Activated T-helper 17 cell treated with anti-CD3 and anti-CD28 coated beads, Interleukin-2, amount 50 U/mL, for 72 hours (primary cell): Measurements from ENCODE around the gene SETBP1. TPM values are rescaled to one million over a fixed set of nuclear protein-coding genes. Genes with fewer than 3 reads are reported as not detected.

ENCODE experiments used
- ATAC-seq: fragments of 150-1000 bp; cut with Tn5 transposase; replicated peaks from 2 replicates; pipeline ENCODE4 v1.10.0; 2021; ENCODE audit warnings: mild to moderate bottlenecking, moderate library complexity
- H3K27ac Mint-ChIP-seq: one replicate; pipeline ENCODE4 v1.8.0; 2022; ENCODE audit warnings: mixed read lengths
- H3K27me3 Mint-ChIP-seq: one replicate; pipeline ENCODE4 v1.8.0; 2022; ENCODE audit warnings: mixed read lengths
- H3K36me3 Mint-ChIP-seq: one replicate; pipeline ENCODE4 v1.8.0; 2022; ENCODE audit warnings: low read depth, mild to moderate bottlenecking, mixed read lengths
- H3K4me1 Mint-ChIP-seq: one replicate; pipeline ENCODE4 v1.8.0; 2022; ENCODE audit warnings: mixed read lengths
- H3K4me3 Mint-ChIP-seq: one replicate; pipeline ENCODE4 v1.8.0; 2022; ENCODE audit warnings: mild to moderate bottlenecking, mixed read lengths
- H3K9me3 Mint-ChIP-seq: one replicate; pipeline ENCODE4 v1.8.0; 2022; ENCODE audit warnings: mixed read lengths
- total RNA-seq, 2 donors: library from RNA; stranded (reverse); gene quantifications; one replicate each; pipeline ENCODE4 v1.2.3, GENCODE V29; 2022

SETBP1 gene
- total RNA-seq, 2 donors from 2014 or later, result 2.2 to 7.6 TPM

DNA sequence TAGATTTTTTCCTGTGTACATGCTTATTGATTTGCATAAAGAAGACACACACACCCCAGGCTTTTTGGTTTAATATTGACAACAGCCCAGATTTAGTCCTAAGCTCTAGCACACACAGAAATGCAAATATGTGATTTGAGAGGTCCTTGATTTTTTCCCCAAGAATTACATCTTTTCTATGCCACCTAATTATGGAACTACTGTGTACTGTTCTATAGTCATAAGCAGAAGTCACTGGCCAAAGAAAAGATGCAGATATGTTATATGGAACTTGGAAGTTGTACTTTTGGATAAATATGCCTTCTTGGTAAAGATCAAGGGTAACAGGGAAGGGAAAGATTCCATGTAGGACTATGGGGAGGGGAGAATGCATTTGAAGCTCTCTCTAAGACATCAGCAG lies 105.6 kb downstream of the SETBP1 start:
- H3K9me3 Mint-ChIP-seq, result no peaks in the 10 kb centered on the region
- peaks cover 4% of the 10 kb centered on the region for H3K27me3 Mint-ChIP-seq
- no peak overlapping the region for H3K27ac Mint-ChIP-seq
- H3K36me3 Mint-ChIP-seq, result no peaks in the 10 kb centered on the region
- no peak for ATAC-seq
- peak overlapping the region; percentile 25 for H3K4me3 Mint-ChIP-seq
- H3K4me1 Mint-ChIP-seq, result peaks cover 9% of the 10 kb centered on the region

DNA sequence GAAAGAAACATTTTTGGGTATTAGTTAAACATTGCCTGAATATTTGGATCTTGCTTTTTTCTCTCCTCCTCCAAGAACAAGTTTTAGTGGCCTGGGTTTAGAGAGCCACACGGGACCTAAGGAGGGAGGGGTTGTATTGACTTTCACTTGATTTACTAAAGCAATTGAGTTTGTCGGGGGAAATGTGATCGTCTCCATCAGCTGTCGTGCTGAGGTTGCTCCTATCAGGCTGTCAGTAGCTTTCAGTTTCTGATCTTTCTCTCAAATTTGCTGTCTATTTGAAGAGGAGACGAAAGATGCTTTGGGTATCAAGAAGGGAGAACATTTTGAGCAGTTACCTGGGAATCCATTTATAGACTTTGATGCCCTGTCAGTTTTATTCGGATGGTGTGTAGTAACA lies 106.0 kb downstream of the SETBP1 start:
- Mint-ChIP-seq H3K9me3 (no peaks in the 10 kb centered on the region), H3K4me3 (peak overlapping the region; percentile 25), H3K27ac (no peak overlapping the region), H3K4me1 (peaks cover 9% of the 10 kb centered on the region), H3K36me3 (no peaks in the 10 kb centered on the region), H3K27me3 (peaks cover 6% of the 10 kb centered on the region)
- no peak for ATAC-seq

DNA sequence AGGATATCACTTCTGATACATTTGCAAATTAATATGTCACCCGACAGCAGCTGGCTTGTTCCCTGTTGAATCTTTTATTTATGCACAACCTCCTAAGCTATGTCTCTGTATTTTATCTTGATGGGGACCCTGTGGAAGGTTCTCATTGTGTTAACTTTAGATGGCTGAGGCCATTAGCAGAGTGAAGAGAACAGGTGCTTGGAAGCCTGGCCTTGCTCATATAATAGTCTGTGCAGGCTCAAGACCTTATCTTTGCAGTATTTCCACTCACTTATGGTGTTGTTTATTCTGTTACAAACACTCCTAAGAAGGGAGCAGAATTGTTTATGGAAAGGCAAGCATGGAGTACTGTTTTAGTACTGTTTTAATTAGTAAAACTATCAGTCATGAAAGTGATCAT lies 107.6 kb downstream of the SETBP1 start:
- Mint-ChIP-seq H3K9me3 (no peaks in the 10 kb centered on the region), H3K27ac (no peak overlapping the region), H3K27me3 (peaks cover 10% of the 10 kb centered on the region), H3K4me1 (peaks cover 9% of the 10 kb centered on the region), H3K4me3 (no peak overlapping the region), H3K36me3 (no peaks in the 10 kb centered on the region)
- no peak for ATAC-seq

DNA sequence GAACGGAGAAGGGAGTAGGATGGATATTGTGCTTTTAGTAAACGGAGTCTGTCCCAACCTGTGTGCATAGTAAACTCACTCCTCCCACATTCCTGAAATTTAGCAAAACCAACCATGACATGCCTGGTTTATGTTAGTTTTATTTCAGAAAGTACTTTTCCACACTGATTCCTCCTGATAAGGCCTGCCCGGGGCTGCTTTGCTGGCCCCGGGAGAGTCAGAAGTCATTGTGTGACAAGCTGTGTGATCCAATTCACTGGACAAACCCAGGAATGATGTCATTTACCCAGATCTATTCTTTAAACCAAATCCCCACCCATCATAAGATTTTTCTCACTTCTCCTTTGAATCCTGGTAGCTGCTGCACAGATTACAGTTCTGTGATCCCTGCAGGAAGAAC lies 109.0 kb downstream of the SETBP1 start:
- peaks cover 9% of the 10 kb centered on the region for H3K4me1 Mint-ChIP-seq

DNA sequence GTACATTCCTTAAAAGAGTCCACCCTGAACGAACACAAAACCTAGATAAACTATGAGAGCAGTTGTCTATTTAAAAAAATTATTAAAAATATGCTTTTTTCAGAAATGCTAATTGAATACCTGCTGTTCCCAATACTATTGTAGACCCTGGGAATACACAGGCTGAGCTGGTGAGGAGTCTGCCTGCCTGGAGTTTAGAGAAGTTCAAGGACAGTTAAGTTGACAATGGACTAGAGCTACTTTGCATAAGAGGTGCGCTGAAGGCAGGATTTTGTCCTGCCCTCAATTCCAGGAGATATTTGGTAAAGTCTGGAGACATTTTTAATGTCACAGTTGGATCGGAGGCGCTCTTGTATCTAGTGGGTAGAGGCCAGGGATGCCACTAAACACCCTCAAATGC lies 110.2 kb downstream of the SETBP1 start:
- Mint-ChIP-seq H3K4me1 (peaks cover 9% of the 10 kb centered on the region), H3K9me3 (no peaks in the 10 kb centered on the region), H3K36me3 (no peaks in the 10 kb centered on the region)

More for the DNA sequence above, 109.0 kb downstream of the SETBP1 start:
- Mint-ChIP-seq H3K27ac (no peak overlapping the region), H3K9me3 (no peaks in the 10 kb centered on the region), H3K4me3 (no peak overlapping the region), H3K27me3 (peaks cover 14% of the 10 kb centered on the region), H3K36me3 (no peaks in the 10 kb centered on the region)
- ATAC-seq, result no peak

DNA sequence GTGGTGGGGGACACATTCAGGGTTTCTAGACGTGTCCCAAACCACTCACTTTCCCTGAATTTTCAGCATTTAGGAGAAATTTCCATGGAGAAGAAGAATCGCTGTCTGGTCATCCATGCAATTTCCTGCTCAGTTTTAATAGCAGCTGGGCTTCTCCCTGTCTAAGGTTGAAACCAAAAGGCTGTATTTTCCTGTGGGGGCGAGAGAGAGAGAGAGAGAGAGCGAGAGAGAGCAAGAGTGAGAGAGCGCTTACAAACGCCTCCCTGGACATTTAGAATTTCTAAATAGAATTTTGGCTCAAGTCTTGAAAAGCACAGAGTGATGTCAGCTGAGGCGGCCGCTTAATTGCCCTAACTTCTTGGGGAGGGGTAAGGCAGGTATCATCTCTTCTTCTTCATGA lies 110.8 kb downstream of the SETBP1 start:
- Mint-ChIP-seq H3K4me1 (peaks cover 5% of the 10 kb centered on the region), H3K4me3 (no peak overlapping the region), H3K36me3 (no peaks in the 10 kb centered on the region), H3K27ac (no peak overlapping the region), H3K27me3 (peaks cover 14% of the 10 kb centered on the region), H3K9me3 (no peaks in the 10 kb centered on the region)
- no peak for ATAC-seq

More for the DNA sequence above, 110.2 kb downstream of the SETBP1 start:
- H3K4me3 Mint-ChIP-seq, result no peak overlapping the region
- peaks cover 14% of the 10 kb centered on the region for H3K27me3 Mint-ChIP-seq
- no peak for ATAC-seq
- H3K27ac Mint-ChIP-seq, result no peak overlapping the region

DNA sequence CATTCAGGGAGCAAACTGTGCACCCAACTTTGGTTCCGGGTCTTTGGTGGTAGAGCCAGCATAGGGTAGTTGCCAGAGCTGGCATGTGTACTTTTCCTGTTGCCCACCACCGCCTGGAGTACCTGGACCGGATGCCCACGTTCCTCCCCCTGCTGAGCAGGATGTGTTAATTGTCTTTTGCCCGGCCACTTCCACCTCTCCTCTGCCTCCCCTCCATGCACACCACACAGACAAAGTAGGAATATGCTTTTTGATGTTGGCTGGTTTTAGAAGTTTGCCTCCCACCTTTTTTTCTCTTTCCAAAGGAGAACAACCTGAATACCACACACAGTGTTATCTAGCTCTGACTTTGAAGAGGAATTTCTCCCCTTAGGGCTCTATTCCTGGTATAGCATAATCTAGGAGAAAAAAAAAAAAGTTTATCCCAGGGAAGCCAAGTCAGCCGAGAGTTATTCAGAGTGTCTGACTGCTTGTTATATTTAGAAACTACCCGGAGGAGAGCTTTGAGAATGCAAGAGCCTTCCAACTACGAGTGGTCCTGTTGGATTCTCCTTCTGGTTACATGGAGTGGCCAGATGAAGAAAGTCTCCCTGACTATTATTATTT lies 111.9 kb downstream of the SETBP1 start:
- Mint-ChIP-seq H3K36me3 (no peaks in the 10 kb centered on the region), H3K27ac (no peak overlapping the region), H3K27me3 (peaks cover 14% of the 10 kb centered on the region), H3K9me3 (no peaks in the 10 kb centered on the region), H3K4me3 (no peak overlapping the region), H3K4me1 (no peaks in the 10 kb centered on the region)
- no peak for ATAC-seq

DNA sequence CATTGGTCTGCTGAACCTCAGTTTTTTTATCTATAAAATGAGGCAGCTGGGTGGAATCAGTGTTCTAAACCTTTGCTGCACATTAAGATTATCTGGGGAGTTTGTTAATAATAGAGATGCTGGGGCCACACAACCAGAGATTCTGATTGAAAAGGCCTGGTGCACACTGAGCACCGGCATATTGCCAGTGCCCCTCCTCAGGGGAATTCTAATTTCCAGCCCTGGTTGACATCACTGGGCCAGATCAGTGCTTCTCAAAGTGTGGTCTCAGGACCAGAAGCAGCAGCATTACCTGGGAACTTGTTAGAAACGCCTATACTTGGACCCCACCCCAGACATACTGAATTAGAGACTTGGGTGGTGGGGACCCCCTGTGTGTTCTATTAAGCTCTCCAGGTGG lies 112.5 kb downstream of the SETBP1 start:
- H3K4me3 Mint-ChIP-seq, result no peak overlapping the region
- no peaks in the 10 kb centered on the region for H3K4me1 Mint-ChIP-seq
- H3K36me3 Mint-ChIP-seq, result no peaks in the 10 kb centered on the region
- no peak overlapping the region for H3K27ac Mint-ChIP-seq
- ATAC-seq, result no peak
- no peaks in the 10 kb centered on the region for H3K9me3 Mint-ChIP-seq
- peaks cover 14% of the 10 kb centered on the region for H3K27me3 Mint-ChIP-seq

DNA sequence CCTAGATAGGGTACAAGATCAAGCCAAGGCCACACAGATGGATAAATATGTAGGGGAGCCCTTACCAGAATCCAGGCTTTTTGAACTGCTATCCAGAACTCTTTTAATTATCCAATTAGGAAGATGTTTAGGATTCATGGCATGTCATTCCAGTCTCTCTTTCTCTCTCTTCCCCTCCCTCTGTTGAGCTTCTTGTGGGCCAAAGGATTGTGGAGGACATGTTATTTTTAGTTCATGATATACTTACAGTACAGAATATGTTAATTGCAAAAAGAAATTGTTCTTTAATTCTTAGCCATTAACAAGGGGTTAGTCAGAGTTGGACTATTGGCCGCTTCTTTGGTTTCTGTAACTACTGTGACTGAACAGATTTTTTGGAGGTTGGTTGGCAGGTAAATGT lies 113.0 kb downstream of the SETBP1 start:
- Mint-ChIP-seq H3K4me1 (no peaks in the 10 kb centered on the region), H3K36me3 (no peaks in the 10 kb centered on the region), H3K27me3 (peaks cover 14% of the 10 kb centered on the region), H3K4me3 (no peak overlapping the region), H3K27ac (no peak overlapping the region), H3K9me3 (no peaks in the 10 kb centered on the region)
- ATAC-seq, result no peak

DNA sequence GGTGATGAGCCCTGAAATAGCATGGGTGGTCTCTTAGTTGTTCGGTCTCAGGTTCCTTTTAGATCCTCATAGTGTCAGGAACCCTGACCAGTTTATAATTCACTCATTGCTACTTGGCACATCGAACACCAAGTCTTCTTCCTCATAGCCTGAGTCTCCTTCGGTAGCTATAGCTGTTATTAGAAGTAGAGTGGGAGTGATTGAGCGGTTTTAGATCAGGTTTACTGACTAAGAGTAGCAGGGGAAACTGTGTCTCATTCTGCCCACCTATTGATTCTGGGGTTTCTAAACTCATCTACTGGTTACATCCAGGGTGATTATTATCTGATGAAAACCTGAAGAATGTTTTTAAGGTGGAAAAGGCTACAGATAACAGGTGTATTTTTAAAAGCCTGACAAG lies 114.6 kb downstream of the SETBP1 start:
- Mint-ChIP-seq H3K4me3 (no peak overlapping the region), H3K27me3 (peaks cover 14% of the 10 kb centered on the region), H3K36me3 (no peaks in the 10 kb centered on the region), H3K9me3 (peaks cover 1% of the 10 kb centered on the region), H3K27ac (no peak overlapping the region), H3K4me1 (peaks cover 6% of the 10 kb centered on the region)
- ATAC-seq, result peak; percentile 45

DNA sequence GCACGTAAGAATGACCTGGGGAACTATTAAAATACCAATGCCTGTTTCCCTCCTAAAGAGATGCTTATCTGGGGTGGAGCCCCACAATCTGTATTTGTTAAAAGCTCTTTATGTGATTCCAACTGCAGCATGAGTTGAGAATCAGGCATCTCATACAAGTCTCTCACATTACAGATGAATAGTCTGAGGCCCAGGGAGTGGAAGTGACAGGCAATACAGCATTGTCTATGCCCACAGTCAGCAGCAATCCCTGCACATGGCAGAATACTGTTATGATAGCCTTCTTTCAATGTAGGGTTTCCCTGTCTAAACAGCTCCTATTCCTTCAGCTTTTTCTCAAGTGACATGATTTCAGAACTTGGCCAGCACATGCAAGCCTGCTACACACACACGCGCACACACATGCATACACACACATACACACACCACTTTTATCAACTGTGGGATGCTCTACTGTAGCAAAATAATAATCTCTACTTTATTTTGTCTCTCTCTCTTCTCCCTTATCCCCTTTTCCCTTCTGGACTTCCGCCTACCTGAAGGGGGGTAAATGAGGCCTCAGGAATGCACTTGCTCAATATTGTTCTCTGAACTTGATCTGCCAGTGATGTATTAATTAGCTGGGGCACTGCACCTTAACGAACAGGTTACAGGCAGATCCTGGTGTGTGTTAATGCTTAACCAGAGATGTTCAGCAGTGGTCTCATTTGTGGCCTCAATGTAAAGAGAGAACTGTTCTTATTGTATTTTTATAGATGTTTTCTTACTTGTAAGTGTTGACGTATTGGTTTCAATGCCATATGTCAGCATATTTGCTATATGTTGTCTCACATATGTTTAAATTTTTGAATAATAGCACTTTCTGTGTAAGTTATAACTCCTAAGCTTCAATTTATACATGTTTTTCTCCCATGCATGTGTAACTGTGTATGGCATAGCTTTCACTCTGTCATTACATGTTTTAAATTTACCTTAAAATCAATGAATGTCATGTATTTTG lies 116.0 kb downstream of the SETBP1 start:
- no peak for ATAC-seq
- Mint-ChIP-seq H3K36me3 (no peaks in the 10 kb centered on the region), H3K4me1 (peaks cover 9% of the 10 kb centered on the region), H3K4me3 (no peak overlapping the region), H3K27me3 (peaks cover 7% of the 10 kb centered on the region), H3K27ac (no peak overlapping the region), H3K9me3 (peaks cover 4% of the 10 kb centered on the region)

DNA sequence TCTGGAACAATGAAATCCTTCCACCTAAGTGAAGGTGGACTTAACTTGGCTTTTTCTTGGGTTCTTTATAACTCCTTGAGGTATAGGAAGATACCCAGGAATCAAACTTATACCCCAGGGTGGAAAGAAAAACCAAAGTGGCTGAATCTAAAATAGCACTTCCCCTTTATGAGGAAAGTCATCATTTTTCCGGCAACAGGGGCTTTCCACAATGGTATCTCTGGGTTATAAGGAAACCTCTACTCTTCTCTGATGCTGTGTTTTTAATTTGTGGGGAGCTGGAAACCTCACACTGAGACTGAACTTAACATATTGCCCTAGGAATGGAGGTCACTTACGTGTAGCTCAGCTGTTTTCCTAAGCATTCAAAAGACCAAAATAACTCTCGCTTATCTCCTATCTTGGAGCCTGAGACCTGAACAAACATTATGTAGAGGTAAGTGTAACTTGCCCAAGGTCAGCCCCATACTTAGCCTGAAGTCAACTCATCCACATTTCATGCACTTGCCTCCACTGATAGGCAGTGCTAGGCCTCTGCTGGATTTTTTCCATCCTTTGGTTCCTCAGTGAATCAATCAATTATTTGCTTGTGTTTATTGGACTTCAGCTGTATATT lies 117.9 kb downstream of the SETBP1 start:
- Mint-ChIP-seq H3K4me1 (peaks cover 9% of the 10 kb centered on the region), H3K27me3 (peaks cover 4% of the 10 kb centered on the region), H3K9me3 (peaks cover 4% of the 10 kb centered on the region), H3K27ac (no peak overlapping the region), H3K4me3 (peak overlapping the region; percentile 27), H3K36me3 (no peaks in the 10 kb centered on the region)
- ATAC-seq, result peak; percentile 69

DNA sequence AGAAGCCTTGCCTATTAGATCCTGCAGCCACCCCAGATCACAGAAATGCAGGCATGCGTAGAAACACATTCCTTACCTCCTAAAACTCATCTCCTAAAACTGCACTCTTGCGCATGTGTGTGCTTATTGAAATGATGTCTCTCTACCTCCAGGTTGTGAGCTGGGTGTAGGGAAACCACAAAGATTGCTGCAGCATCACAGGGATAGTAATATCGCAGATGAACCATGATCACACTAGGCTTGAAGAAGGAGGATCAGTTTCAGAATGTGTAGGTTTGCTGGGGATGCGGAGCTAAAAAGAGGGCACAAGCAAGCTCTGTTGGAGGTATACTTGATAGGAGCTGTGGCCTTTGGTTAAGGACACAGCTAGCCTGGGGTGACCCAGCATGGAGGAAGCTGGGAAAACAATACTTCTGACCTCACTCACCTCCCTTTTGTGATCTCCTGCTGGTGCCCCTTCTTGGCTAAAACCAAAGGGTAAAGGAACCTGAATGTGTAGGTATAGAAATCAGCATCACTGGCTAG lies 118.8 kb downstream of the SETBP1 start:
- peak; percentile 79 for ATAC-seq
- Mint-ChIP-seq H3K27me3 (no peaks in the 10 kb centered on the region), H3K4me1 (peaks cover 9% of the 10 kb centered on the region), H3K27ac (no peak overlapping the region), H3K9me3 (peaks cover 4% of the 10 kb centered on the region), H3K36me3 (no peaks in the 10 kb centered on the region), H3K4me3 (peak overlapping the region; percentile 27)

DNA sequence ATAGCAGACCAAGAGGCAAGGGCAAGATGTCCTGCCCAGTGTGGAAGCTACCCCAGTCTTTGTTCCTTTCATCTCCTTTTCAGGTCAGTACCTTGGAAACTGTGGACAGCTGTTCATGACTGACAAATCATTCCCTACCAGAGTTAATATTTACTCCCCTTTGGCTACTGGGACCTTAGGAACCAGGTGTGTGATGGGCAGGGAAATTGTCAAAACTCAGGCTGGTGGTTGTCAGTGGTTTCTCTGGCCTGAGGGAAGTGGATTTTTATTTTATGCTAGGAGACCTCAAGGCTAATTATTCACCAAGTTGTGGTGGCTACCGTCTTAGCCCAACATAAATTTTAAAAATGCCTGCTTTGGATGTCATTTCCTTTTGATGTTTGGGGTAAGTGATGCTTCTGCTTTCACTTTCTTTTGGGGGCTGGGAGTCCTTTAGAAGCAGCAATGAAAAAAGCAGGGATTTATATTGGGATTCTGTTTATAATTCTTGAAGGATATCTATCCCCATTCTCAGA lies 119.3 kb downstream of the SETBP1 start:
- Mint-ChIP-seq H3K4me3 (peak overlapping the region; percentile 27), H3K4me1 (peaks cover 9% of the 10 kb centered on the region), H3K27ac (no peak overlapping the region), H3K9me3 (peaks cover 4% of the 10 kb centered on the region), H3K27me3 (no peaks in the 10 kb centered on the region), H3K36me3 (no peaks in the 10 kb centered on the region)
- no peak for ATAC-seq
